Pancreas (tissue), 10 donors: Measurements from ENCODE around the gene CACNA1H. TPM values are rescaled to one million over a fixed set of nuclear protein-coding genes. Genes with fewer than 3 reads are reported as not detected.
A peak's percentile ranks its signal among the peaks of the same experiment; 100 is the strongest.

Experiments used
- ATAC-seq, 4 donors: fragments of 200-7000 bp; cut with Tn5 transposase; one replicate each; pipeline versions ENCODE4 v1.8.0 to v1.9.1; 2020; ENCODE audit warnings: mild to moderate bottlenecking in 4 of 4, moderate library complexity in 4 of 4
- DNase-seq, 6 donors: peaks; one replicate each; pipeline ENCODE4 v3.0.0-alpha.2; 2020
- FAIRE-seq: peaks from 2 replicates; lab custom pipeline; 2012; peaks lifted over from hg19 to GRCh38; lab: Jason Lieb, UNC
- H3K27ac ChIP-seq, 4 donors: fragments of 200-600 bp; sonication (generic); 1 replicate in 3 of 4; 2 replicates in 1 of 4; pipeline versions ENCODE4 v1.5.0 to v1.8.0; 2020
- H3K27me3 ChIP-seq, 4 donors: fragments of 200-600 bp; one replicate each; pipeline ENCODE4 v1.8.0; 2021
- H3K36me3 ChIP-seq, 3 donors: fragments of 200-600 bp; sonication (generic) in 1 of 3; one replicate each; pipeline versions ENCODE4 v1.5.0 to v1.8.0; 2020 to 2021
- H3K4me1 ChIP-seq, 3 donors: fragments of 200-600 bp; one replicate each; pipeline ENCODE4 v1.8.0; 2021
- H3K4me3 ChIP-seq, 4 donors: fragments of 200-600 bp; sonication (generic) in 2 of 4; one replicate each; pipeline versions ENCODE4 v1.5.0 to v1.8.0; 2020 to 2021
- H3K9me3 ChIP-seq, 4 donors: fragments of 200-600 bp; one replicate each; pipeline ENCODE4 v1.8.0; 2021
- CTCF ChIP-seq, 4 donors: fragments of 200-600 bp; sonication (generic) in 3 of 4; IDR thresholded peaks; one replicate each; pipeline versions ENCODE4 v1.5.0 to v1.8.0; 2021; ENCODE audit warnings: antibody characterized with exemption in 4 of 4
- WGBS, 2 donors: extraction: QIAGEN DNeasy Blood & Tissue Kit; methylation state at CpG; one replicate each; pipeline ENCODE4 v1.1.7; 2013; 5-methylcytosine and 5-hydroxymethylcytosine counted together
- intact Hi-C, 3 donors: fragments of 100-400 bp; cut with DNase I; formaldehyde crosslinking; loops; one replicate each; pipeline versions ENCODE4 v1.11.1 to v1.14.2; 2022
- polyA plus RNA-seq, 2 donors: library from polyadenylated mRNA; stranded (reverse); fragments of 200-250 nt; gene quantifications; one replicate each; pipeline ENCODE4 v1.2.3, GENCODE V29; 2013
- total RNA-seq, 6 donors: library from RNA; stranded (reverse); fragmentation: NEBNext Ultra II Directional in 4 of 6; extraction: Animal tissue kit (Norgen Biotek cat#: 25700) in 4 of 6; gene quantifications; one replicate each; pipeline versions ENCODE4 v1.2.1 to v1.2.4, GENCODE V29; 2021 to 2023
- donor health status: healthy with polysubstance abuse.
- donor health status: DM: no; HTN: no; CAD: no; lungs with moderate emphysema.
- donor health status: DM: no; HTN: no; CAD: no.
- donor health status: control.
- donor health status: control.
- donor health status: Bipolar disorder and iron deficiency.
- donor health status: DM: yes; HTN: yes; CAD: no.
- donor health status: DM: no; HTN: no; CAD: no.
- donor health status: DM: no; HTN: no; CAD: no.
- donor health status: DM: yes; HTN: yes; CAD: no.

The CACNA1H gene
- total and polyA plus RNA-seq, 8 donors = 2.5 to 20.5 (median 4.9) TPM

DNA sequence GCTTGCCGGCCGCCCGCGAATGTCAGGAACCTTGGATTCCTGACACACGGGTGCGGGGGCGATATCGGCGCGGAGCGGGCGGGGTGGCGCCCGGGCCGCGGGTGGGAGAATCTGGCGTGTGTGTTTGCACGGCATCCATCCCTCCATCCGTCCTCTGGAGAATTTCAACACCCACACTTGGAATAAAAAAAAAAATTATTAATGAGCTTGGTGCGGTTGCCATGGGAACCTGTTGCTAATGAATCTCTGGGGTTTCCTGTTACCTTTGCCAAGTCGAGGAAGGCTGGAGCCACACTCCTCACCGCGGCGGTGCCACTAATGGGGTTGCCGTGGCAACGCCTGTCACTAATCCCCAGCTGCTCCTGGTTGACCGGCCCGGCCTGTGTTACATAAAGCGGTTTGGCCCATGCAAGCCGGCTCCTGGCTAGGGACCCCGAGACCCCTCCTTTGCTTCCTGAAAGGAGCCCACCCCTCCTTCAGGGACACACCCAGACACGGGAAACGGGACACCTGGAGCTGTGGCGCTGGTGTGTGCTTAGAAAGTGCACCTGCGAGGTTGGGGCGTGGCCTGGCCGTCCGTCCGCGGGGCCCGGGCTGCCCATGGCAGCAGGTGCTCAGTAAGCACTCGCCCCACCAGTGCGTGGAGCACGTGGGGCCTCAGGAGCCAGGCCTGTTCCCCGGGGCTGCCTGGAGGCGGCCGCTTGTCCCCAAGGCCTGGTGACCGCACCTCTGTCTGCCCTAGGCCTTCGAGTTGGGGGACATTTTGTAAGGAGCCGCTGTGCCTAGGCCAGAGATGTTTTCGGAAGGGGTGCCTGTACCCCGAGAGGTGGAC lies 14.6 kb downstream of the CACNA1H start:
- Histone ChIP-seq H3K27ac (peak overlapping the region in 3 of 4 donors; percentile 3 to 42 (median 30)), H3K4me1 (peaks cover 0 to 8% (median 4%) of the 10 kb centered on the region in 3 donors), H3K4me3 (no peak overlapping the region), H3K9me3 (no peaks in the 10 kb centered on the region), H3K36me3 (no peaks in the 10 kb centered on the region), H3K27me3 (no peaks in the 10 kb centered on the region)
- ATAC-seq = peak; percentile 86 to 90 (median 88)
- intact Hi-C loops = no loop called here
- 23% methylated on average over 49 to 52 of the region's 52 CpGs for WGBS, 2 donors
- DNase-seq = peak; percentile 64 to 93 (median 80)
- TF ChIP-seq CTCF (IDR thresholded peaks at IDR 0.05) = no peak
- no peak for FAIRE-seq

DNA sequence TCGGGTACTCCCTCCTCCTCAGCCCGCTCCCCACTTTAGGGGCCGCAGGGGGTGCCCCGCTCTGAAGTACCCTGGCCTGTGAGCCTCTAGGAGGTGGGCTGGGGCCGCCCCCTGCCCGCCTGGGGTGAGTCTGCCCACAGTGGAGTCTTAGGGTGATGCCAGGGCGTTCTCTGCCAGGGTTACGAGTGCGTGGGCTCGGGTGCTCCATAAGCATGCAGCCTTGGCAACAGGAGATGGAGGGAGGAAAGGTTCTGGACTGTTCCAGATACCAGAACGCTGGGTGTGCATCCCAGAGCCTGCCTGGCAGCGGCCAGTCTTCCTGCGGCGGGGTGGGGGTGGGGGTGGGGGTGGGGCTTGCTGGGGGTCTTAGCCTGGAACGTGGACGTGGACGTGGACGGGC lies 15.9 kb downstream of the CACNA1H start:
- intact Hi-C loops = no loop called here
- no peak overlapping the region for H3K27ac ChIP-seq
- peaks cover 2 to 9% (median 8%) of the 10 kb centered on the region in 3 donors for H3K4me1 ChIP-seq
- no peak for ATAC-seq
- WGBS, 2 donors = 68 to 80% methylated on average over 15 to 18 of the region's 18 CpGs
- H3K36me3 ChIP-seq = no peaks in the 10 kb centered on the region
- no peak for DNase-seq
- H3K9me3 ChIP-seq = no peaks in the 10 kb centered on the region
- no peak for TF ChIP-seq CTCF (IDR thresholded peaks at IDR 0.05)
- H3K27me3 ChIP-seq = no peaks in the 10 kb centered on the region
- H3K4me3 ChIP-seq = no peak overlapping the region
- FAIRE-seq = no peak

DNA sequence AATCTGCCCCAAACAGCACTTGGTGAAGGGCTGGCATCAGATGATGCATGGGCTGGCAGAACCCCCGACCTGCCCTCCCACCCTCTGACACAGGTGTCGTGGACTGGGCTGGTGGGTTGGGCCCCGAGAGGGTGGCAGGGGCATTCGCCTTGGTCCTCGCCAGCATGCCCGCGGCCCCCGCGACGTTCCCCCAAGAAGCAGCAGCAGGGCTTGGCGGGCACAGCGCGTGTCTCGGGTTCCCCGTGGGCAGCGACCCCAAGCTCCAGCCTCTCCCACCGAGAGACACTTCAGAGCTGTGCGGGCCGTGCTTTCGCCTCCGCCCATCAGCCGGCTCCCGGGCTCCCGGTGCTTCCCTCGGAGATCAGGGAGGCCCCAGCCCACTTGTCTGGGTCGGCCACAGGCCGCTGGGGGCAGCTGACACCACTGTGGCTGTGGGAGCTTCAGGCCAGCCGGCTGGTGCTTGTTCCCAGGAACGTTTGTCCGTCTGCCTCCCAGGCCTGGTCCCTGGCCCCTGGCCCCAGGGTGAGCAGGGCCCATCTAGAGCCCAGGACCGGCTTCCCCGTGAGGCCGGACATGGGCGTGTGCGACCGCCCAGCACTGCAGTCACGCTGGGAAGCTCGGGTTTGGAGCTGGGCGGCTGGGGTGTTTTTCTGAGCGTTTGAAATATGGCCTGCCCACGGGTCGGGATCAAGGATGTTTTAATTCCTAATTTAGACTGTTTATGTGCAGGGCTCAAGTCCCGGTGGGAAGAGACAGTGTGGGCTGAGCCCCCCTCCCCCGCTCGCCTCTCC lies 16.6 kb downstream of the CACNA1H start:
- Histone ChIP-seq H3K4me1 (peaks cover 8 to 15% (median 13%) of the 10 kb centered on the region in 3 donors), H3K9me3 (no peaks in the 10 kb centered on the region), H3K36me3 (no peaks in the 10 kb centered on the region), H3K4me3 (no peak overlapping the region), H3K27me3 (no peaks in the 10 kb centered on the region), H3K27ac (no peak overlapping the region)
- FAIRE-seq (no peak), DNase-seq (no peak), ATAC-seq (no peak)
- 66 to 79% methylated on average over 45 of the region's 45 CpGs for WGBS, 2 donors
- TF ChIP-seq CTCF (IDR thresholded peaks at IDR 0.05) = no peak
- intact Hi-C loops = no loop called here

- DNase-seq (no peak), FAIRE-seq (no peak), ATAC-seq (no peak)
- Histone ChIP-seq H3K36me3 (no peaks in the 10 kb centered on the region), H3K4me1 (peaks cover 9 to 18% (median 13%) of the 10 kb centered on the region in 3 donors), H3K4me3 (no peak overlapping the region), H3K27ac (no peak overlapping the region), H3K27me3 (no peaks in the 10 kb centered on the region), H3K9me3 (no peaks in the 10 kb centered on the region)
- 55 to 63% methylated on average over 13 of the region's 13 CpGs for WGBS, 2 donors
- intact Hi-C loops = no loop called here
- no peak for TF ChIP-seq CTCF (IDR thresholded peaks at IDR 0.05)
Observed at GRCh38 chr16:1170076-1170418, 17.1 kb downstream of the CACNA1H start.
